Natural killer cell (primary cell): ENCODE measurements around the gene FIZ1. TPM values are rescaled to one million over a fixed set of nuclear protein-coding genes. Genes with fewer than 3 reads are reported as not detected.

ENCODE experiments used
- ATAC-seq, 3 donors: fragments of 150-1000 bp in 2 of 3; fragments of 200-7000 bp in 1 of 3; cut with Tn5 transposase; 1 replicate in 1 of 3; 2 replicates in 2 of 3; pipeline ENCODE4 v1.10.0; 2021; ENCODE audit warnings: mild to moderate bottlenecking in 2 of 3, moderate library complexity in 2 of 3
- DNase-seq, 2 donors: peaks; one replicate each; pipeline versions ENCODE4 v3.0.0 to v3.0.0-alpha.2; 2013 to 2021; ENCODE audit warnings: mixed read lengths in 1 of 2
- H3K27ac ChIP-seq: one replicate; pipeline ENCODE4 v1.5.1; 2013; ENCODE audit warnings: mild to moderate bottlenecking, low read length
- H3K27me3 ChIP-seq: one replicate; pipeline ENCODE4 v1.6.1; 2013; ENCODE audit warnings: low read length; ENCODE audit not compliant: control insufficient read depth, insufficient read depth
- H3K36me3 ChIP-seq: one replicate; pipeline ENCODE4 v1.6.1; 2013; ENCODE audit warnings: low read length; ENCODE audit not compliant: control insufficient read depth, insufficient read depth
- H3K4me1 ChIP-seq: one replicate; pipeline ENCODE4 v1.6.1; 2013; ENCODE audit warnings: low read length; ENCODE audit not compliant: control insufficient read depth, insufficient read depth
- H3K4me3 ChIP-seq: one replicate; pipeline ENCODE4 v1.5.1; 2013; ENCODE audit warnings: low read length
- H3K9me3 ChIP-seq: one replicate; pipeline ENCODE4 v1.6.1; 2013; ENCODE audit warnings: low read length; ENCODE audit not compliant: control insufficient read depth, insufficient read depth
- H3K27ac Mint-ChIP-seq, 2 donors: one replicate each; pipeline ENCODE4 v1.8.0; 2022; ENCODE audit warnings: mild to moderate bottlenecking in 2 of 2, mixed read lengths in 2 of 2, moderate library complexity in 1 of 2
- H3K27me3 Mint-ChIP-seq, 2 donors: one replicate each; pipeline ENCODE4 v1.8.0; 2022; ENCODE audit warnings: low read depth in 2 of 2, mixed read lengths in 2 of 2
- H3K36me3 Mint-ChIP-seq: one replicate; pipeline ENCODE4 v1.8.0; 2022; ENCODE audit warnings: mixed read lengths
- H3K4me1 Mint-ChIP-seq, 2 donors: one replicate each; pipeline ENCODE4 v1.8.0; 2022; ENCODE audit warnings: mixed read lengths in 2 of 2
- H3K4me3 Mint-ChIP-seq: one replicate; pipeline ENCODE4 v1.8.0; 2022; ENCODE audit warnings: mild to moderate bottlenecking, moderate library complexity, mixed read lengths
- H3K9me3 Mint-ChIP-seq, 2 donors: one replicate each; pipeline ENCODE4 v1.8.0; 2022; ENCODE audit warnings: mixed read lengths in 2 of 2
- CTCF ChIP-seq: fragments of 200-600 bp; IDR thresholded peaks from one replicate; pipeline ENCODE4 v1.8.0; 2022; ENCODE audit warnings: antibody characterized with exemption
- WGBS: methylation state at CpG from one replicate; pipeline ENCODE4 v1.1.7; 2013; ENCODE audit warnings: missing lambda C conversion rate; ENCODE audit not compliant: insufficient coverage; 5-methylcytosine and 5-hydroxymethylcytosine counted together
- intact Hi-C: fragments of 100-400 bp; cut with micrococcal nuclease; formaldehyde crosslinking; loops from one replicate; pipeline ENCODE4 v1.14.2; 2022
- total RNA-seq, 4 donors: library from RNA; stranded (reverse); fragments of 120-200 nt in 1 of 4; gene quantifications; one replicate each; pipeline versions ENCODE4 v1.2.3 to v1.2.4, GENCODE V29; 2013 to 2022

The FIZ1 gene
- total RNA-seq, 3 donors from 2014 or later (not counting 1 experiment from before 2014, with no cell fraction given) = 8.5 to 18.2 (median 10.3) TPM

DNA sequence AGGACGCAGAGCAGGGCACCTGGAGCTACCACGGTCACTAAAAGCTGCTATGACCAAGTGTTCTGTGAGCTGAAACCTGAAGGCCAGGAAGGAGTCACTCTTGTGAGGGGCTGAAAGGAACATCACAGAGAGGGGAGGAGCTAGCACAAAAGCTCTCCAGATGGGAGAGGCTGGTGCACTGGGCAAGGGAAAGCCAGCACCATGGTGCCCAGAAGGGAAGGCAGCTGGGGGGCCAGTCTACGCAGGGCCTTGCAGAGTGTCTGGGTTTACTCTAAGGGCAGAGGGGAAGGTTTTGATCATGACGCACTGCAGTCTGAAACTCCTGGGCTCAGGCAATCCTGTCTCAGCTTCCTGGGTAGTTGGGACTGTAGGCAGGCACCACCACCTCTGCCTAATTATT, 37.4 kb upstream of the FIZ1 start:
- WGBS = 91% methylated on average over 4 of the region's 4 CpGs

GRCh38 chr19:55635856-55636440, 36.6 kb upstream of the FIZ1 start:
- H3K27me3 Mint-ChIP-seq = no peaks in the 10 kb centered on the region
- H3K4me1 Mint-ChIP-seq = peaks cover 47 to 58% of the 10 kb centered on the region in 2 donors
- Histone ChIP-seq H3K36me3 (no peaks in the 10 kb centered on the region), H3K27ac (peak overlapping the region; percentile 94), H3K27me3 (no peaks in the 10 kb centered on the region), H3K4me3 (peak overlapping the region; percentile 71), H3K4me1 (peaks cover 62% of the 10 kb centered on the region), H3K9me3 (no peaks in the 10 kb centered on the region)
- 66% methylated on average over 7 of the region's 7 CpGs for WGBS
- no peak for DNase-seq
- intact Hi-C loops = loop anchor here (1.0 to 10.0 kb wide), 2 partner anchors 18 to 169 kb away; no protein-coding TSS in a partner anchor
- H3K9me3 Mint-ChIP-seq = no peaks in the 10 kb centered on the region
- H3K27ac Mint-ChIP-seq = peak overlapping the region; percentile 100
- TF ChIP-seq CTCF = no peak
- no peak for ATAC-seq
- H3K36me3 Mint-ChIP-seq = no peaks in the 10 kb centered on the region
- H3K4me3 Mint-ChIP-seq = peak overlapping the region; percentile 100

More for the DNA sequence above, 37.4 kb upstream of the FIZ1 start:
- Histone ChIP-seq H3K36me3 (no peaks in the 10 kb centered on the region), H3K27ac (no peak overlapping the region), H3K4me1 (peaks cover 66% of the 10 kb centered on the region), H3K9me3 (no peaks in the 10 kb centered on the region), H3K4me3 (no peak overlapping the region), H3K27me3 (no peaks in the 10 kb centered on the region)
- no peak for ATAC-seq
- intact Hi-C loops = loop anchor here (10.0 kb wide), 1 partner anchor 168 kb away; no protein-coding TSS in a partner anchor
- Mint-ChIP-seq H3K27ac (peak overlapping the region; percentile 100), H3K4me1 (peaks cover 51 to 61% of the 10 kb centered on the region in 2 donors), H3K36me3 (no peaks in the 10 kb centered on the region), H3K4me3 (peak overlapping the region; percentile 100), H3K27me3 (no peaks in the 10 kb centered on the region), H3K9me3 (no peaks in the 10 kb centered on the region)
- no peak for DNase-seq
- no peak for TF ChIP-seq CTCF

DNA sequence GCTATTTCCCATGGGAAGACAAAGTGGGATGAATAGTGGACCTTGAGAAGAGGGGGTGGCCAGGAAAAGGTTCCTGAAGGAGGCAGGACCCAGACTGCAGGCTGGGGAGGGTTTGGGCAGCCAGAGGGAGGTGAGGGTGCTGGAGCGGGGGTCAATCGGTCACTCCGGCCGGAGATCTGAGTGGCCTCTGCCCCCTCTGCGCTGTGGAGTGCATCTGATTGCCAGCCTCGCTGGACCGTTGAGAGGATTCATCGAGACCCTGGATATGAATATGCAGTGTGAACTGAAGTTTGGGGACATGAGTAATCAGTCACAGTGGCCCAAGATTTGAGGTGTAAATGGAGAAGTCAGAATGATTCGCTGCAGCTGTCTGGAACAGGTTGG, 36.0 kb upstream of the FIZ1 start:
- no peak for TF ChIP-seq CTCF
- H3K4me1 Mint-ChIP-seq = peaks cover 45 to 56% of the 10 kb centered on the region in 2 donors
- DNase-seq (peak in 1 of 2 donors; percentile 51), ATAC-seq (peak in 1 of 3 donors; percentile 41)
- Histone ChIP-seq H3K36me3 (no peaks in the 10 kb centered on the region), H3K4me3 (peak overlapping the region; percentile 71), H3K27me3 (no peaks in the 10 kb centered on the region), H3K9me3 (no peaks in the 10 kb centered on the region), H3K27ac (peak overlapping the region; percentile 94), H3K4me1 (peaks cover 59% of the 10 kb centered on the region)
- H3K27ac Mint-ChIP-seq = peak overlapping the region; percentile 100
- no peaks in the 10 kb centered on the region for H3K9me3 Mint-ChIP-seq
- 12% methylated on average over 9 of the region's 9 CpGs for WGBS
- H3K27me3 Mint-ChIP-seq = no peaks in the 10 kb centered on the region
- peak overlapping the region; percentile 100 for H3K4me3 Mint-ChIP-seq
- no peaks in the 10 kb centered on the region for H3K36me3 Mint-ChIP-seq
- intact Hi-C loops = loop anchor here (1.0 to 10.0 kb wide), 2 partner anchors 19 to 169 kb away; no protein-coding TSS in a partner anchor

DNA sequence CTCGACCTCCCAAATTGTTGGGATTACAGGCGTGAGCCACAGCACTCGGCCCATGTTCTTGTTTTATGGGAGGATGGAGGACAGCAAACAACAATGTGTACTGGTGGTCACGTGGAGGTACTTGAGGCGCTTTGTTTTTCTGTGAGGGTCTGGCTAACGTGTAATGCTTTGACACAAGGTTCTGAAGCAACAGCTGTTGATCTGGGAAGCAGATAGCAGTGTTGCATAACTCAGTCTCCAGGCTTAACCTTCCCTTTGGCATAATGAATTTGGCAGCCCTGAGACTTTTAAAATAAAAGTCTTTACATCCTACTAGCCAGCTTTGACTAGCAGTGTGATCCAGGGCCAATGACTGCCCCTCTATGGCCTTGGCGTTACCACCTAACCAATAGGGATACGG, 34.5 kb upstream of the FIZ1 start:
- H3K36me3 ChIP-seq = no peaks in the 10 kb centered on the region
- ATAC-seq (no peak), DNase-seq (no peak)
- H3K27me3 ChIP-seq = no peaks in the 10 kb centered on the region
- Mint-ChIP-seq H3K27me3 (no peaks in the 10 kb centered on the region), H3K27ac (peak overlapping the region; percentile 100), H3K4me1 (peaks cover 41 to 48% of the 10 kb centered on the region in 2 donors), H3K9me3 (no peaks in the 10 kb centered on the region), H3K4me3 (no peak overlapping the region), H3K36me3 (no peaks in the 10 kb centered on the region)
- H3K9me3 ChIP-seq = no peaks in the 10 kb centered on the region
- 85% methylated on average over 8 of the region's 8 CpGs for WGBS
- peaks cover 44% of the 10 kb centered on the region for H3K4me1 ChIP-seq
- no peak for TF ChIP-seq CTCF
- intact Hi-C loops = loop anchor here (10.0 kb wide), 1 partner anchor 171 kb away; no protein-coding TSS in a partner anchor
- H3K4me3 ChIP-seq = no peak overlapping the region
- H3K27ac ChIP-seq = no peak overlapping the region
